KOPT-K1 (cell line): ENCODE results near the gene KBTBD2.
"Not testable (repeated sequence)": the region's sequence is repeated elsewhere in the genome, so short reads cannot be mapped to it uniquely, and the experiment has no call there.

Source experiments
- H3K27ac ChIP-seq: fragments of 200-600 bp; sonication (generic); 2 replicates; pipeline ENCODE4 v1.5.1; 2016; ENCODE audit warnings: antibody characterized with exemption, mild to moderate bottlenecking, low read depth, low read length; ENCODE audit not compliant: poor library complexity, severe bottlenecking
- H3K36me3 ChIP-seq: fragments of 200-600 bp; sonication (generic); 2 replicates; pipeline ENCODE4 v1.5.1; 2017; ENCODE audit warnings: antibody characterized with exemption, mild to moderate bottlenecking, low read length, moderate library complexity; ENCODE audit not compliant: insufficient read depth
- H3K9me3 ChIP-seq: fragments of 200-600 bp; sonication (generic); 2 replicates; pipeline ENCODE4 v1.5.1; 2017; ENCODE audit warnings: antibody characterized with exemption, low read length, mild to moderate bottlenecking; ENCODE audit not compliant: insufficient read depth, poor library complexity, severe bottlenecking

KBTBD2 gene

DNA sequence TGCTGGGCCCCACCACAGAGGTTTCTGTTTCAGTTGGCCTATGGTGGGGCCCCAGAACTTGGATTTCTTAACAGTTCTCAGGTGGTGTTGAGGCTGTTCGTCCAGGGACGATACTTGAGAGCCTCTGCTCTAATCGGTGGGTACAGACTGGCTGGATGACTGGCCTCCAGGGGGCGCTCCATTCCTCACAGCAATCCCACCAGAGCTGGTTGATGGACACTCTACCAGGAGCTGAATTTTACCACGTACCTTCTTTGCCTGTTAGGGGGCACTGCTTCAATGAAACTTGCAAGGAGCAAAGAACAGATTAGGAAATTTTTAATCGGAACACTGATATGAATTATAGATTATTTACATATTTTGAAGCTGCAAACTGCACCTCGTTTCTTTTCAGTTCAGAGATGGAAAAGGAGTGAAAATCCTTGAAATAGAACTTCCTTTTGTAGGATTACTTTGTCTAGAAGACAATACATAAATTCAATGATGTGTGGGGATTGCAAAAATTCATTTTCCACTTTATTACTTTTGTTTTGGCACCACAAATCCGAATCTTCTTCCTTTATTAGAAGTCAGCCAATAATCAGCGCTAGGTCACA, 44.8 kb downstream of the KBTBD2 start:
- Histone ChIP-seq H3K36me3 (no peaks in the 10 kb centered on the region), H3K9me3 (no peaks in the 10 kb centered on the region), H3K27ac (no peak overlapping the region)

DNA sequence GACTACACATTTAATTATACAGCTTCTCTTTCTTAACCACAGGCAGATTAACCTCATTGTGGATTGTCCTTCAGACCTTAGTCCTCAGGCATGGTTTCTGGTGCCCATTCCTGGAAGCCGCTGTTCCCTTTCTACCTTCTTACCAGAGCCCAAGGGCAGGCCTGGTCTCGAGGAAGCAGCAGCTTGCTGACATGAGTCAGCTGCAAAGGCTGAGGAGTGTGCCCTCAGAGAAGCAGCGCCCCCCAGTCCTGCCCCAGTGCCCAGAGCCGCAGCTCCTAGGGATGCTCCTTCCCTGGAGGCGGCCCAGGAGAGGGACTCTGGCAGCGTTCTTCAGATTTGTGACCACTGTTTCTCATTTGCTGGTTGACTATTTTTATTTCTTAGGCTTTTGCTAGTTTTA, 46.8 kb downstream of the KBTBD2 start:
- not testable (repeated sequence) for H3K9me3 ChIP-seq, H3K27ac ChIP-seq, H3K36me3 ChIP-seq

DNA sequence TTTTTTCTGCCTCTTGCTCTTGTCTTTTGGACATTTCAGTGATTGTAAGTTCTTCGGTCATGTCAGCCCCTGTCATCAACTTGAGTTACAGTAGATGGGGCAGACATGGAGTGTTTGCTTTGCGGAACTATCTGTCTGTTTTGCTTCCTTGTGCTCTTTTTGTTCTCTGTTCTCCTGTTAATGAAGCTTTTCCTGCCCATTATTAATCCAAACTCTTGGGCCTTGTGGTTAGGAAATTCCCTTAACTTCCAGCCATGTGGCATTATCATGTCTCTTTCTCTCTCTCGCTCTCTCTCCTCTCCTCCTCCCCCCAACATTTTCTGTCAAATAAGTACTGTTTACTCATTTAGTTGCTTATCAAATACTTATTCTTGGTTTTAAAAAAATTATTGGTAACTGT, 47.8 kb downstream of the KBTBD2 start:
- H3K9me3 ChIP-seq, H3K36me3 ChIP-seq, H3K27ac ChIP-seq: not testable (repeated sequence)

DNA sequence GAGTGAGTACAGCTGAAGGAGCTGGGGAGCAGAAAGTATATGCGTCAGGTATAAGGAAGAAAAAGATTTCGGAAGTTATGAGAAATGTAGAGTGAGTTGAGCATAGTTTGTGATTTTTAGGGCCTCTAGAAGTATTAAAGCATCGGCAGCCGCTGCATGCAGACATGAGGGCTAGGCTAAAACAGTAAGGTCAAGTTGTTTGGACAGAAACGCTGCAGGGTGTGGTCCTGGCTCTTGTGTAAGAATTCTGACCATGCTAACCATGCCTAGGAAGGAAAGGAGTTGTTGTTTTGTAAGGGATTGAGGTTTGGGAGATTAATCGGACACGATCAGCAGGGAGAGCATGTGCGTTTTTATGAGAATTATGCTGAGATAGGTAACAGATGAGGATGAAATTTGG, 51.7 kb downstream of the KBTBD2 start:
- H3K27ac ChIP-seq, H3K36me3 ChIP-seq, H3K9me3 ChIP-seq: not testable (repeated sequence)

DNA sequence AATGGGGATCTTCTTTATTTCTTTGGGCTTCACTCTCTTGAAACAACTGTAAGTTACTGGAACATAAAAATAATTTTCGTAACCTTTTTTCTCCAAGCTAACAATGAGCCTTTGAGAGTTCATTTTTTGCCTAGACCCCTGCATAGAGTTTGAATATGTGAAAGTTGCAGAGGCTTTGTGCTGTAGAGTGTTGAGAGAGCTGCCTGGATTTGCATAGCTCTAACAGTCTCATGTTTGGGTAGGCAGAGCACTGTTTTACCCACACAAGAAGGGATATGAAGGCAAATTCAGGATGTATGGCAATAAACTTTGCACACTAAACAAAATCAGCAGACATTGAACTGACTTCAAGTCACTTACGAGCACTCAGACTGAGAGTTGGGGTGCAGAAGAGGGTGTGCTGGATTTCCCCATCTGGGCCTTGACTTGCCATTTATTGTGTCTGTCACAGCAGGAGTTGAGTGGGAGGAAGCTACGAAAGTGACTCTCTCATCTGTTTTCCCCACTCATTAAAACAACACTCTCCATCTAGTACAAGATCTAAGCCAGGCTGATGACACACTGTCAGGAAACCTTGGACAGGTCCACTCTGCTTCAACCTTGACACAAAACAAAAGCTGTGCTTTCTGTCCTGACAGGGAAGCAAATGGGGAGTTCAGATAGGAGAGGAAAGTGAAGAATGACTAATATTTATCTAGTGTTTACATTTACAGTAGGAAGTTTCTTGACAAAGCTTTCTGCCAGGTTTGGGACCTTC, 62.4 kb downstream of the KBTBD2 start:
- not testable (repeated sequence) for H3K36me3 ChIP-seq

More for the DNA sequence above, 62.4 kb downstream of the KBTBD2 start:
- not testable (repeated sequence) for H3K27ac ChIP-seq, H3K9me3 ChIP-seq
